IMR-90 (cell line): ENCODE data around the gene VIPR1. TPM values are rescaled to one million over a fixed set of nuclear protein-coding genes. Genes with fewer than 3 reads are reported as not detected.

Experiments used
- ATAC-seq: fragments of 200-7000 bp; cut with Tn5 transposase; 2 replicates; pipeline ENCODE4 v1.9.1; 2020; ENCODE audit warnings: low read depth, mild to moderate bottlenecking, moderate library complexity
- Bru-seq: library from RNA; stranded (reverse); fragments of 400-500 nt; gene quantifications from one replicate; lab custom pipeline; 2021; lab: Mats Ljungman, UMichigan
- BruChase-seq, 2 experiments: library from RNA; stranded (reverse); fragments of 400-500 nt; gene quantifications; one replicate each; lab custom pipeline; 2021; lab: Mats Ljungman, UMichigan
- BruUV-seq: library from RNA; stranded (reverse); fragments of 400-500 nt; replicated peaks from 2 replicates; lab custom pipeline; 2021; lab: Mats Ljungman, UMichigan
- CTCF ChIA-PET: fragments of 300-600 bp; formaldehyde crosslinking; extraction: SDS; loops from one replicate; lab custom pipeline; 2021; ENCODE audit warnings: antibody characterized with exemption; lab: Yijun Ruan, JAX
- POLR2A ChIA-PET: fragments of 300-600 bp; sonication (Branson Sonifier 250); formaldehyde crosslinking; loops from one replicate; lab custom pipeline; 2022; ENCODE audit warnings: antibody characterized with exemption; ENCODE audit not compliant: unreplicated experiment; lab: Charles Lee
- DNase-seq: peaks from one replicate; pipeline ENCODE4 v3.0.0; 2013
- H2AFZ ChIP-seq: replicated peaks from 2 replicates; pipeline ENCODE3; 2013; ENCODE audit warnings: low read length, mild to moderate bottlenecking; ENCODE audit not compliant: poor library complexity
- H2AK5ac ChIP-seq: 2 replicates; pipeline ENCODE4 v1.6.1; 2013; ENCODE audit warnings: low read depth, low read length, inconsistent platforms
- H2AK9ac ChIP-seq: replicated peaks from 2 replicates; pipeline ENCODE3; 2013; ENCODE audit warnings: mild to moderate bottlenecking, low read depth, low read length, moderate library complexity; ENCODE audit not compliant: poor library complexity
- H2BK120ac ChIP-seq: 2 replicates; pipeline ENCODE4 v1.6.1; 2013; ENCODE audit warnings: low read depth, low read length, inconsistent platforms
- H2BK15ac ChIP-seq: 3 replicates; pipeline ENCODE4 v1.6.1; 2013; ENCODE audit warnings: low read depth, low read length, inconsistent platforms
- H2BK20ac ChIP-seq: 2 replicates; pipeline ENCODE4 v1.6.1; 2013; ENCODE audit warnings: low read depth, mild to moderate bottlenecking, inconsistent platforms, low read length, moderate library complexity
- H2BK5ac ChIP-seq: 2 replicates; pipeline ENCODE4 v1.6.1; 2013; ENCODE audit warnings: mild to moderate bottlenecking, low read depth, low read length, inconsistent platforms; ENCODE audit not compliant: poor library complexity, severe bottlenecking
- H3K14ac ChIP-seq: replicated peaks from 2 replicates; pipeline ENCODE4 v1.6.1; 2013; ENCODE audit warnings: low read depth, low read length, inconsistent platforms
- H3K18ac ChIP-seq: 2 replicates; pipeline ENCODE4 v1.6.1; 2013; ENCODE audit warnings: low read depth, low read length, control low read depth
- H3K23ac ChIP-seq: 2 replicates; pipeline ENCODE4 v1.6.1; 2013; ENCODE audit warnings: low read depth, low read length, inconsistent platforms
- H3K27ac ChIP-seq: 2 replicates; pipeline ENCODE4 v1.5.1; 2013; ENCODE audit warnings: mild to moderate bottlenecking, control low read depth, low read length; ENCODE audit not compliant: insufficient read depth
- H3K27me3 ChIP-seq: 2 replicates; pipeline ENCODE4 v1.6.1; 2013; ENCODE audit warnings: low read length; ENCODE audit not compliant: control insufficient read depth, insufficient read depth
- H3K36me3 ChIP-seq: 2 replicates; pipeline ENCODE4 v1.6.1; 2013; ENCODE audit warnings: low read length, mixed read lengths; ENCODE audit not compliant: control insufficient read depth, insufficient read depth
- H3K4ac ChIP-seq: 2 replicates; pipeline ENCODE4 v1.6.1; 2013; ENCODE audit warnings: low read depth, low read length, inconsistent platforms
- H3K4me1 ChIP-seq: 2 replicates; pipeline ENCODE4 v1.6.1; 2013; ENCODE audit warnings: low read length, mixed read lengths; ENCODE audit not compliant: control insufficient read depth, insufficient read depth
- H3K4me2 ChIP-seq: 2 replicates; pipeline ENCODE4 v1.6.1; 2013; ENCODE audit warnings: low read depth, mild to moderate bottlenecking, control low read depth, low read length, moderate library complexity
- H3K4me3 ChIP-seq: 2 replicates; pipeline ENCODE4 v1.5.1; 2013; ENCODE audit warnings: low read depth, mild to moderate bottlenecking, control low read depth, low read length, moderate library complexity; ENCODE audit not compliant: insufficient read depth
- H3K56ac ChIP-seq: 2 replicates; pipeline ENCODE4 v1.6.1; 2013; ENCODE audit warnings: low read length, inconsistent platforms; ENCODE audit not compliant: insufficient read depth; ENCODE audit errors: extremely low read depth
- H3K79me1 ChIP-seq, 2 experiments: 2 replicates each; pipeline ENCODE4 v1.6.1; 2013; ENCODE audit warnings: low read length in 2 of 2, inconsistent platforms in 1 of 2, low read depth in 1 of 2
- H3K9ac ChIP-seq: 2 replicates; pipeline ENCODE4 v1.6.1; 2013; ENCODE audit warnings: low read depth, low read length, control low read depth
- H3K9me1 ChIP-seq: 2 replicates; pipeline ENCODE4 v1.6.1; 2013; ENCODE audit warnings: low read length, inconsistent platforms; ENCODE audit not compliant: insufficient read depth
- H3K9me3 ChIP-seq: 2 replicates; pipeline ENCODE4 v1.6.1; 2013; ENCODE audit warnings: low read length; ENCODE audit not compliant: control insufficient read depth, insufficient read depth
- H4K20me1 ChIP-seq: 2 replicates; pipeline ENCODE4 v1.6.1; 2013; ENCODE audit warnings: low read length, inconsistent platforms; ENCODE audit not compliant: insufficient read depth
- H4K5ac ChIP-seq: 2 replicates; pipeline ENCODE4 v1.6.1; 2013; ENCODE audit warnings: mild to moderate bottlenecking, low read depth, low read length, control low read depth
- H4K8ac ChIP-seq, 2 experiments: 2 replicates each; pipeline ENCODE4 v1.6.1; 2013; ENCODE audit warnings: low read depth in 2 of 2, low read length in 2 of 2, control low read depth in 1 of 2, inconsistent platforms in 1 of 2
- H4K91ac ChIP-seq: 2 replicates; pipeline ENCODE4 v1.6.1; 2013; ENCODE audit warnings: low read depth, low read length, inconsistent platforms; ENCODE audit not compliant: insufficient read depth
- CEBPB ChIP-seq: IDR thresholded peaks from 2 replicates; pipeline ENCODE4 v1.6.1; 2012; ENCODE audit warnings: low read depth, low read length, improper control_type of control experiment
- CTCF ChIP-seq: conservative IDR thresholded peaks from 2 replicates; pipeline ENCODE4 v1.5.1; 2012; ENCODE audit warnings: mild to moderate bottlenecking, low read depth, low read length, improper control_type of control experiment
- ELK1 ChIP-seq: fragments of 150-350 bp; IDR thresholded peaks from 2 replicates; pipeline ENCODE4 v1.6.1; 2016; ENCODE audit warnings: low read depth, mild to moderate bottlenecking, low read length, moderate library complexity, borderline replicate concordance
- MAFK ChIP-seq: IDR thresholded peaks from 2 replicates; pipeline ENCODE4 v1.6.1; 2012; ENCODE audit warnings: low read depth, low read length, improper control_type of control experiment
- MAZ ChIP-seq: IDR thresholded peaks from 2 replicates; pipeline ENCODE4 v1.6.1; 2012; ENCODE audit warnings: low read depth, mild to moderate bottlenecking, low read length, improper control_type of control experiment, moderate library complexity, borderline replicate concordance
- MXI1 ChIP-seq: IDR thresholded peaks from 2 replicates; pipeline ENCODE4 v1.6.1; 2012; ENCODE audit warnings: low read depth, mild to moderate bottlenecking, low read length, moderate library complexity, borderline replicate concordance
- RAD21 ChIP-seq: IDR thresholded peaks from 2 replicates; pipeline ENCODE4 v1.6.1; 2012; ENCODE audit warnings: low read length, improper control_type of control experiment
- RCOR1 ChIP-seq: IDR thresholded peaks from 2 replicates; pipeline ENCODE4 v1.6.1; 2012; ENCODE audit warnings: mild to moderate bottlenecking, low read length, improper control_type of control experiment; ENCODE audit not compliant: insufficient replicate concordance
- WGBS, 2 experiments: methylation state at CpG; one replicate each; pipeline versions ENCODE4 v1.1.5 to v1.1.7; 2013; ENCODE audit warnings: missing lambda C conversion rate in 2 of 2; ENCODE audit not compliant: insufficient read length in 1 of 2; ENCODE audit errors: extremely low coverage in 2 of 2; 5-methylcytosine and 5-hydroxymethylcytosine counted together
- dilution Hi-C: fragments of 300-500 bp; cut with HindIII; formaldehyde crosslinking; loops from one replicate; pipeline ENCODE4 v1.14.3; 2018; ENCODE audit warnings: low sequenced_read_pairs; ENCODE audit not compliant: unreplicated experiment
- in situ Hi-C: fragments of 300-500 bp; cut with MboI; formaldehyde crosslinking; loops from 3 replicates; pipeline ENCODE4 v1.14.3; 2019; ENCODE audit warnings: low sequenced_read_pairs, inconsistent platforms, mixed read lengths
- intact Hi-C: fragments of 100-400 bp; cut with micrococcal nuclease; formaldehyde crosslinking; loops from 2 replicates; pipeline ENCODE4 v1.10.0; 2022
- long read RNA-seq: library from polyadenylated mRNA; unstranded; transcript quantifications from one replicate; pipeline ENCODE4 v2.0.0, GENCODE V29; 2021; ENCODE audit not compliant: unreplicated experiment
- polyA plus RNA-seq, 3 experiments: library from polyadenylated mRNA; depleted of rRNA; stranded (reverse); fragments of >200 nt; gene quantifications; 2 replicates each; pipeline ENCODE4 v1.2.3, GENCODE V29; 2012; ENCODE audit warnings: low replicate concordance in 1 of 3
- total RNA-seq: library from RNA; depleted of rRNA; stranded (reverse); fragments of >200 nt; gene quantifications from 2 replicates; pipeline ENCODE4 v1.2.3, GENCODE V29; 2012; rRNA removed

Gene VIPR1
- total RNA-seq = not detected in 2 replicates
- not detected in 2 replicates for polyA plus RNA-seq (2012; rRNA removed)
- polyA plus RNA-seq (2012; cell fraction: cytosol; rRNA removed) = not detected in 2 replicates
- polyA plus RNA-seq (2012; cell fraction: nucleus; rRNA removed; ENCODE audit: low replicate concordance) = not detected in 2 replicates
- percentile 10 among the genes with signal in this experiment for Bru-seq, nascent RNA
- BruChase-seq, experiment 1, labeled RNA remaining after a 6-hour chase = percentile 4 among the genes with signal in this experiment
- BruChase-seq, experiment 2, labeled RNA remaining after a 2-hour chase = percentile 4 among the genes with signal in this experiment
- long read RNA-seq = 0 reads

- no peak within 1 kb of the TSS for H3K23ac ChIP-seq
- no peak within 1 kb of the TSS for H2BK5ac ChIP-seq
- H2BK15ac ChIP-seq = no peak within 1 kb of the TSS
- H4K8ac ChIP-seq = no peak within 1 kb of the TSS
- no peak within 1 kb of the TSS for H3K14ac ChIP-seq
- no peak for DNase-seq
- H2AK9ac ChIP-seq = no peak within 1 kb of the TSS
- no peak within 1 kb of the TSS for H3K9ac ChIP-seq
- no peak within 1 kb of the TSS for H4K91ac ChIP-seq
- no peaks in the 10 kb centered on the region for H3K9me3 ChIP-seq
- dilution Hi-C loops = no loop called here
- no peak within 1 kb of the TSS for H3K27ac ChIP-seq
- no peak within 1 kb of the TSS for H2BK20ac ChIP-seq
- no peaks in the 10 kb centered on the region for H4K20me1 ChIP-seq
- no peaks in the 10 kb centered on the region for H3K4me1 ChIP-seq
- H3K4me2 ChIP-seq = no peak within 1 kb of the TSS
- no peaks in the 10 kb centered on the region for H3K36me3 ChIP-seq
- H4K5ac ChIP-seq = no peak within 1 kb of the TSS
- no peak within 1 kb of the TSS for H3K18ac ChIP-seq
- intact Hi-C loops = no loop called here
- in situ Hi-C loops = no loop called here
- ATAC-seq = peak; percentile 43
- POLR2A ChIA-PET = no interaction called here
- H3K79me1 ChIP-seq = no peaks in the 10 kb centered on the region
- CTCF ChIA-PET = no interaction called here
- BruUV-seq = no TSS peak
- WGBS, 2 experiments = 8% methylated on average over 6 of the region's 69 CpGs; no CpG with 5 or more reads in 1 of the 2 experiments
- no peak for TF ChIP-seq CEBPB
- TF ChIP-seq MAZ = no peak
- TF ChIP-seq MAFK = no peak
- TF ChIP-seq RAD21 = no peak
- no peak for TF ChIP-seq CTCF
- no peak for TF ChIP-seq RCOR1
- TF ChIP-seq ELK1 = no peak
- TF ChIP-seq MXI1 = no peak
- no peak within 1 kb of the TSS for H2AK5ac ChIP-seq
- no peak within 1 kb of the TSS for H3K4me3 ChIP-seq
- H3K56ac ChIP-seq = no peak within 1 kb of the TSS
- peak within 1 kb of the TSS; percentile 81 for H2AFZ ChIP-seq
- H3K4ac ChIP-seq = no peak within 1 kb of the TSS
- H3K27me3 ChIP-seq = peaks cover 60% of the 10 kb centered on the region
- no peak within 1 kb of the TSS for H2BK120ac ChIP-seq
- H3K9me1 ChIP-seq = no peaks in the 10 kb centered on the region
Observed at GRCh38 chr3:42502429-42503250, at the start of gene VIPR1. TSS of gene VIPR1 (plus strand) at chr3:42502643. CDS start at chr3:42502736, 93 bp downstream.
